ENCODE results near the gene SPRYD4. TPM values are rescaled to one million over a fixed set of nuclear protein-coding genes. Genes with fewer than 3 reads are reported as not detected.
A peak's percentile ranks its signal among the peaks of the same experiment; 100 is the strongest.

The SPRYD4 gene
- total RNA-seq, 1 experiment from 2014 or later = 3.7 TPM

DNA sequence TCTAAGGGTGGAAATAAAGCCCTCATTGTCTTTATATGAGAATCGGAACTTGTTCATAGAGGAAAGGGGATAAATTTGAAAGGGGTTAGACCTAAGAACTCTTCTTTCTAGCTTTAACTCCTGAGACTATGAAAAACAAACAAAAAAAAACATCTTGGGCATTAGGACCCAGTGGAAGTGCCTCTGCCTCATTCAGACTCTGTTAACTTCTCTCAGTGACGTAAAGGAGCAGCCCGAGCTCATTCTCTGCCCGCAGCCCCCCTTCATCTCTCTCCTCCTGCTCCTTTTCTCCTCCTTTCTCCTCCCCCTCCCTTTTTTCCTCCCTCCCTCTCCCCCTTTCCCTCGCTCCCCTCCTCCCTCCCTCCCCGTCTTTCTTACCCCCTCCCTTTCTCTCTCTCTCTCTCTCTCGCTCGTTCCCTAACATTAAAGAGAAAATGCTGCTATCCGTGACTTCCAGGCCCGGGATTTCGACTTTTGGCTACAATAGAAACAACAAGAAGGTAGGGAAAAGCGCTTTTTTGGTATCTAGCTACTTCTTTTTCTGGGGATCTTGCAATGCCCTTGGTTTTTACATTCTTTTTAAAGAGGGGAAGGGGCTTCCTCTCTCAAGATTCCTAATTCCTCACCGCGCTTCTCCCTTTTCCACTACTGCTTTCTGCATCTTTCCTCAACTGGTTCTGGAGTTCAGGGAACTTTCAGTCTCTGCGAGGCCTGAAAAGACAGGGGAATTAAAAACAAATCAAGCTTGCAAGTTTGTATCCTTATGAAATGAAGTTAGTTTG, 53.4 kb downstream of the SPRYD4 start, which contains the start of gene RBMS2:
RBMS2 (plus strand) TSS at position 231 of the 782 bp plus-strand sequence; CDS start at position 435, 204 bp downstream.
- H3K27me3 ChIP-seq = no peaks in the 10 kb centered on the region
- H3K36me3 ChIP-seq = no peaks in the 10 kb centered on the region
- H3K4me3 ChIP-seq = peak within 1 kb of the TSS; percentile 79
- DNase-seq = peak; percentile 82 to 87
- no peaks in the 10 kb centered on the region for H3K9me3 ChIP-seq (replicated peaks)
- peaks cover 10% of the 10 kb centered on the region for H3K4me1 ChIP-seq
- peak within 1 kb of the TSS; percentile 59 for H3K27ac ChIP-seq

DNA sequence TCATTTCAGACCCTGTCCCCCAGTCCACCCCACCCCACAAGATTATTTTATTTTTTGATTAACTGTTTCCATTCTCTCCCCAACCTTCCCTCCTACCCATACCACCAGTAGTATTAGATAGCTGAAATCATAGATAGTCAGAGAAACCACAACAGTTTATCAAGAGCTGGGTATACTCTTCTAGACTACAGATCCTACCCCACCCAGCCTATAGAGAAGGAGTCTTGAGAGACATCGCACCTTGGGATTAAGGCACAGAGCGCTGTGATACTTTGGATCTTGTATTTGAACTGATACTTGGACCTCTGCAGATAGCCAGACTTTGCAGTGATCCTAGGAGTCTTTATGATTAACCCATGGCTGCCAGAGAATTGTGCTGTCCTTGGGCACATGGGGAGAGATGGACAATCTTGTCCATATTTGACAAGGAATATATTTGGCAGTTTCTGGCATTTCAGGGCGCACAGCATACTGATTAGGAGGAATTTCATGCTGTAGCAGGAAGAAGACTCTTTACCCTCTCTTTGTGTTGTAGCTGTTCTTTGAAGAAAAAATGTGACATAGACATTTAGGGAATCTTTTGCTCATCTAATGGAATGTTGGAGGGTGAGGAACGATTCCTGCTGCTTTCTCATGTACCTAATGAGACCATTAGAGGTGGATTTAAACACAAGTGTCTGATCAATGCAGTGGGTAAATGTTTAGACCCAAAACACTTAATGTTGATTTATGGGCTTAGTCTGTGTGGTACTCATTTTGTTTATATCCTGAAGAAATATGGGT, 54.2 kb downstream of the SPRYD4 start:
- Histone ChIP-seq H3K4me3 (peak overlapping the region; percentile 79), H3K27me3 (no peaks in the 10 kb centered on the region), H3K27ac (peak overlapping the region; percentile 59), H3K36me3 (no peaks in the 10 kb centered on the region), H3K4me1 (peaks cover 16% of the 10 kb centered on the region), H3K9me3 (replicated peaks) (no peaks in the 10 kb centered on the region)
- DNase-seq = peak in 1 of 2 experiments; percentile 20

DNA sequence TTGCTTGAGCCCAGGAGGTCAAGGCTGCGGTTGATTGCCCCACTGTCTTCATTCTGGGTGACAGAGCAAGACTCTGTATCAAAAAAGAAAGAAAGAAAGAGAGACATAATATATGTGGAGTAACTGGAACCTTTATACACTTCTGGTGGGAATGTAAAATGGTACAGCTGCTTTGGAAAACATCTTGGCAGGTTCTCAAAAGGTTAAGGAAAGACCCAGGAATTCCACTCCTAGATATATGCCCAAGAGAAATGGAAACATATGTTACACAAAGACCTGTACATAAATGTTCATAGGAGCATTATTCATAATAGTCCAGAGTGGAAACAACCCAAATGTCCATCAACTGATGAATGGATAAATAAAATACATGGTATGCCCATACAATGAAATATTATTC, 60.5 kb downstream of the SPRYD4 start:
- H3K27ac ChIP-seq = no peak overlapping the region
- peaks cover 19% of the 10 kb centered on the region for H3K4me1 ChIP-seq

More for the DNA sequence above, 60.5 kb downstream of the SPRYD4 start:
- no peak for DNase-seq
- no peaks in the 10 kb centered on the region for H3K27me3 ChIP-seq
- no peak overlapping the region for H3K4me3 ChIP-seq
- H3K9me3 ChIP-seq (replicated peaks) = no peaks in the 10 kb centered on the region
- H3K36me3 ChIP-seq = no peaks in the 10 kb centered on the region

Other genes starting within 250 kb of the SPRYD4 start
- 24.3 and 25.7 TPM in 2 replicates for gene RNF41, start 246.7 kb upstream of the SPRYD4 start, total RNA-seq (2014; rRNA removed; shearing (Covaris generic))
- 43.2 and 46.5 TPM in 2 replicates for gene NABP2, start 244.2 kb upstream of the SPRYD4 start, total RNA-seq (2014; rRNA removed; shearing (Covaris generic))
- gene SLC39A5, start 238.5 kb upstream of the SPRYD4 start, total RNA-seq (2014; rRNA removed; shearing (Covaris generic)) = not detected in 2 replicates
- gene ANKRD52, start 210.2 kb upstream of the SPRYD4 start, total RNA-seq (2014; rRNA removed; shearing (Covaris generic)) = 12.0 and 12.5 TPM in 2 replicates
- gene COQ10A, start 201.6 kb upstream of the SPRYD4 start, total RNA-seq (2014; rRNA removed; shearing (Covaris generic)) = 13.8 and 14.4 TPM in 2 replicates
- 183 and 185 TPM in 2 replicates for gene CS, start 168.2 kb upstream of the SPRYD4 start, total RNA-seq (2014; rRNA removed; shearing (Covaris generic))
- gene CNPY2, start 152.6 kb upstream of the SPRYD4 start, total RNA-seq (2014; rRNA removed; shearing (Covaris generic)) = 75.2 and 80.9 TPM in 2 replicates
- gene PAN2, start 134.6 kb upstream of the SPRYD4 start, total RNA-seq (2014; rRNA removed; shearing (Covaris generic)) = 25.5 and 27.9 TPM in 2 replicates
- 0.41 TPM in 1 of 2 replicates, not detected in the other for gene IL23A, start 129.7 kb upstream of the SPRYD4 start, total RNA-seq (2014; rRNA removed; shearing (Covaris generic))
- 38.8 and 44.0 TPM in 2 replicates for gene STAT2, start 108.5 kb upstream of the SPRYD4 start, total RNA-seq (2014; rRNA removed; shearing (Covaris generic))
- gene APOF, start 105.7 kb upstream of the SPRYD4 start, total RNA-seq (2014; rRNA removed; shearing (Covaris generic)) = not detected in 2 replicates
- 32.3 and 36.2 TPM in 2 replicates for gene TIMELESS, start 19.2 kb upstream of the SPRYD4 start, total RNA-seq (2014; rRNA removed; shearing (Covaris generic))
- gene MIP, start 13.9 kb upstream of the SPRYD4 start, total RNA-seq (2014; rRNA removed; shearing (Covaris generic)) = not detected in 2 replicates
- not detected in 2 replicates for gene GLS2, start 19.6 kb downstream of the SPRYD4 start, total RNA-seq (2014; rRNA removed; shearing (Covaris generic))
- gene RBMS2, start 53.2 kb downstream of the SPRYD4 start, total RNA-seq (2014; rRNA removed; shearing (Covaris generic)) = 9.3 and 9.4 TPM in 2 replicates
- gene BAZ2A, start 161.7 kb downstream of the SPRYD4 start, total RNA-seq (2014; rRNA removed; shearing (Covaris generic)) = 34.2 and 42.9 TPM in 2 replicates
- gene ATP5F1B, start 177.4 kb downstream of the SPRYD4 start, total RNA-seq (2014; rRNA removed; shearing (Covaris generic)) = 698 and 730 TPM in 2 replicates
- 238 and 251 TPM in 2 replicates for gene PTGES3, start 219.7 kb downstream of the SPRYD4 start, total RNA-seq (2014; rRNA removed; shearing (Covaris generic))